Epithelial cell of esophagus (primary cell): ENCODE measurements around the gene LMO7.

Experiments
- DNase-seq: peaks from one replicate; pipeline ENCODE4 v3.0.0; 2010; ENCODE audit warnings: low read depth
- H3K4me3 ChIP-seq: 2 replicates; pipeline ENCODE4 v1.5.1; 2011; ENCODE audit warnings: mild to moderate bottlenecking, low read length, control low read depth
- TF ChIP-seq, protein P1 (sequence below): IDR thresholded peaks from 2 replicates; pipeline ENCODE4 v1.5.1; 2011; ENCODE audit warnings: low read depth, mild to moderate bottlenecking, low read length, control low read depth, inconsistent platforms; ENCODE audit not compliant: insufficient read depth; ENCODE audit errors: missing control alignments

Gene LMO7

GRCh38 chr13:75839406-75839805 lies 203.3 kb downstream of the LMO7 start:
- no peak for DNase-seq
- H3K4me3 ChIP-seq = no peak overlapping the region
- TF ChIP-seq, protein P1, sequence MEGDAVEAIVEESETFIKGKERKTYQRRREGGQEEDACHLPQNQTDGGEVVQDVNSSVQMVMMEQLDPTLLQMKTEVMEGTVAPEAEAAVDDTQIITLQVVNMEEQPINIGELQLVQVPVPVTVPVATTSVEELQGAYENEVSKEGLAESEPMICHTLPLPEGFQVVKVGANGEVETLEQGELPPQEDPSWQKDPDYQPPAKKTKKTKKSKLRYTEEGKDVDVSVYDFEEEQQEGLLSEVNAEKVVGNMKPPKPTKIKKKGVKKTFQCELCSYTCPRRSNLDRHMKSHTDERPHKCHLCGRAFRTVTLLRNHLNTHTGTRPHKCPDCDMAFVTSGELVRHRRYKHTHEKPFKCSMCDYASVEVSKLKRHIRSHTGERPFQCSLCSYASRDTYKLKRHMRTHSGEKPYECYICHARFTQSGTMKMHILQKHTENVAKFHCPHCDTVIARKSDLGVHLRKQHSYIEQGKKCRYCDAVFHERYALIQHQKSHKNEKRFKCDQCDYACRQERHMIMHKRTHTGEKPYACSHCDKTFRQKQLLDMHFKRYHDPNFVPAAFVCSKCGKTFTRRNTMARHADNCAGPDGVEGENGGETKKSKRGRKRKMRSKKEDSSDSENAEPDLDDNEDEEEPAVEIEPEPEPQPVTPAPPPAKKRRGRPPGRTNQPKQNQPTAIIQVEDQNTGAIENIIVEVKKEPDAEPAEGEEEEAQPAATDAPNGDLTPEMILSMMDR = no peak

DNA sequence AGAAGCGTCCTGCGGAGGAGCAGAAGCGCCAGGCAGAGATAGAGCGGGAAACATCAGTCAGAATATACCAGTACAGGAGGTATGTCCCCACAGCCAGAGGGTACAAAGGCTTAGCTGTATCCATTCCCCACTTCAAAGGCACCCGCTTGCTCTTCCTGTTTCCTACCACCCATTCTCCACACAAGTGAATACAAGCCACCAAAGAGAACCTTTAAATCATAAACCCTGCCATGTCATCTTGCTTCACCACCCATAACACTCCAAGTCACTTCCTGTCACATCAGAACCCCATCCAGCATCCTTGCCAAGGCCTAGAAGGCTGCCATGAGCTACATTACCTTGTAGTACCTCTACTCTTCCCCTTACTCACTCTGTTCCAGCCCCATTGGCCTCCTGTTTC lies 205.8 kb downstream of the LMO7 start:
- DNase-seq = no peak
- H3K4me3 ChIP-seq = no peak overlapping the region
- TF ChIP-seq, protein P1 = no peak

DNA sequence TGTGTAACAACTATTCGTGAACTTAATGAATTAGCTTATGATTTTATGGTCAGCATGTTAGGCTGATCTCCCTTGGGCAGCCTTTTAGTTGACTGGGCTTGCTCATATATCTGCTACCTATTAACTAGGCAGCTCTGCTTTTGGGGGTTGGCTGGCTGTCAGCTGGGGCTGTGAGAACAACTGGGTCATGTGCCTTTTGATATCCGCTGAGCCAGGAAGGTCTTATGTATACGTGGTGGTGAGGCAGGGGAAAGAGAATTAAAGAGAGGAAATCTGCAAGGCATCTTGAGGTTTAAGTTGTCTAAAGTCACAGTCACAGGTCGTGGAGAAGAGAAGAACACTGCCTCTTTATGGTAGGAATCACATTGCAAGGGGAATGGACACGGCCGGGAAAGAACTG lies 206.9 kb downstream of the LMO7 start:
- no peak for DNase-seq
- TF ChIP-seq, protein P1 = no peak
- H3K4me3 ChIP-seq = no peak overlapping the region

DNA sequence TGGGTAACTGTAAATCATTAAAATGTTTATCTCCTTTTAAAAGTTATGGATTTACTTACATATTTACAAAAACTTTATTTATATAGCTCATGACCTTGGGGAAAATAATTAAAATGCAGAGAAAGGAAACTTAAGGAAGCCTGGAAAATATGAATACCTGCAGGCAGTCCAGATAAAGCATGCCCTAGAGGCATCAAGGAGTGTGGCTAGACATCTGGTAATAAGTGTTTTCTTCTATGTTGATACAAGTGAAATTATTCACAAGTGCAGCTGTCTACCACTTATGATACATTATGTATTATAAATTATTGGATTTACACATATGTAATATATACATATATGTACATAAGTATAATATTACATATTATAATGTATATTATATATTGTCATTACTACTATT lies 207.9 kb downstream of the LMO7 start:
- no peak for DNase-seq
- no peak overlapping the region for H3K4me3 ChIP-seq
- TF ChIP-seq, protein P1 = no peak

- DNase-seq = no peak
- no peak overlapping the region for H3K4me3 ChIP-seq
- TF ChIP-seq, protein P1 = no peak
These were observed 211.5 kb downstream of the LMO7 start for GRCh38 chr13:75847588-75847987.

- H3K4me3 ChIP-seq = no peak overlapping the region
- no peak for DNase-seq
- TF ChIP-seq, protein P1 = no peak
These were observed 214.8 kb downstream of the LMO7 start for GRCh38 chr13:75850916-75851315.

DNA sequence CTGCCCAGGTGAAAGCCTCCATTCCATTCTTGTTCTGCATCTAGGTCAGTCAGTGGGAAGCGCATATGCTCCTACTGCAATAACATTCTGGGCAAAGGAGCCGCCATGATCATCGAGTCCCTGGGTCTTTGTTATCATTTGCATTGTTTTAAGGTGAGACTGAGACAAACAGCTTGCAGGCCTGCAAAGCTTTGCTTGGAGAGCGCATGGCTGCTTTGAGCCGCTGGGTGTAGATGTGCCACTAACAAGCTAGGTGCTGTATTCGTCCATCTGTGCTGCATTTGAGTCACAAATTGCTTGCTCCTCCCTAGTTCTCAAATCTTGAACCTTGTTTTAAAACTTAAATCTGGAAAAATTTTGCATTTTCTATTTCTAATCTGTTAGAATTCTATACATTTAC lies 219.1 kb downstream of the LMO7 start:
- no peak overlapping the region for H3K4me3 ChIP-seq
- TF ChIP-seq, protein P1 = no peak
- no peak for DNase-seq
